Fibroblast of peridontal ligament (primary cell): Measurements from ENCODE around the gene CADPS2.

Experiments used
- DNase-seq: peaks from one replicate; pipeline ENCODE4 v3.0.0-alpha.2; 2010; ENCODE audit errors: extremely low read depth

The CADPS2 gene

DNA sequence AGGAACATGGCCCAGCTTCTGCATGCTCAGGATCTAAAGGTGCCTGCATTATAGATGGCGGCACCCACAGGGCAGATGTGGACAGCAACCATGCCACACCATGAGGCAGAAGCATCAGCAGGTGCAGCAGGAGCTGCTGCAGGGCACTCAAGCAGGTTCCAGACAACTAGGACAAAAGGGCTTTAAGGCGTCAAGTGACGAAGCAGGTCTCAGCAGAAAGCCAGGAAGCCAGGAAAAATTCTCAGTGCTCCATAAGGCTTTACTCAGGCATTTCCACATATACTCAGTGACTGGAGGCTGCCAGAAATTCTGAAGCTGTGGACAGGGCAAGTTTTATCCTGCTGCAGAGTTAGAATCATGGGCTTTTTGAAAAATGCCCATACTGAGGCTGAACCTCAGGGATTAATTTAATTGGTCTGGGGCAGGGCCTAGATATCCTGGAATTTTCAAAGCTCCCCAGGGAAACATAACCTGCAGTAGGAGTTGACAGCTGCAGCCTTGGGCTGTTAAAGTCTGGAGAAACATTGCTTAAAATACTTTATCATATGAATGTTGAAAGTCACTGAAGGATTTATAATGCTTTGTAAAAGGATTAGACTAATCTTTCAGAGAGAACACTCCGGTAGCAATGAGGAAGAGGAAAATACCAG lies 115.4 kb downstream of the CADPS2 start:
- no peak for DNase-seq

DNA sequence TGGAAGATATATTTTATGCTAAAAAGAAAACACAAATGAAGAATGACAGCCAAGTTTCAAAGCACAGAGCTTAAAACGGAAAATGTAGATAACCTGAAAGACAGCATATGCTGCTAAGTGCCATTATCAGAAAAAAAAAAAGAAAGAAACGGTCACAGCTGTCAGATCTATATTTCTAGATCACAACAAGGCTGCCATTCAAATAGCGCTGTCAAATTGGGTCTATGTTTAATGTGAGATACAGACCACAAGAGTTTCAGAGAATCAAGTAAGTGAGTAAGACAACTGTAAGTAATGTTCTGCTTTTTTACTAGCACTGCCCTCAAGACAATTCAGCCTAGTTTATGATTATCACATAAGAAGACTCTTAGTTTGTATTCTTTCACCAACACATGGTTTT lies 117.4 kb downstream of the CADPS2 start:
- DNase-seq: no peak

DNA sequence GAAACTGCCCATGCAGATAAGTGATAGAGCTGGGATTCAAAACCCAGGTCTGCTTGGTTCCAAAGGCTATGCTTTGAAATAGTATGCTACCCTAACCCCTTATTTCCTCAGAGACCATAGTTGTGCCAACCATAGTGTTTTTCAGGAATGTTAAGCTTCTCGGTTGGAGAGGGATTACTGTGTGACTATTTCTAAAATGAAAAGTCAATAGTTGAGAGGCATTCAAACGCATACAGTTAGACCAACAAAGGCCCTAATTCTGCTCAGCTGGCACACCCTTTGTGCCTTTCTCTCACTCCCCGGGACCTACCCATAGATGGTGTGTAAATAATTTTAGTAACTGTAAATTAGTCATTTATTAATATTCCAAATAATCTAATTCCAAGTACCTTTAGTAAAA lies 118.9 kb downstream of the CADPS2 start:
- no peak for DNase-seq

DNA sequence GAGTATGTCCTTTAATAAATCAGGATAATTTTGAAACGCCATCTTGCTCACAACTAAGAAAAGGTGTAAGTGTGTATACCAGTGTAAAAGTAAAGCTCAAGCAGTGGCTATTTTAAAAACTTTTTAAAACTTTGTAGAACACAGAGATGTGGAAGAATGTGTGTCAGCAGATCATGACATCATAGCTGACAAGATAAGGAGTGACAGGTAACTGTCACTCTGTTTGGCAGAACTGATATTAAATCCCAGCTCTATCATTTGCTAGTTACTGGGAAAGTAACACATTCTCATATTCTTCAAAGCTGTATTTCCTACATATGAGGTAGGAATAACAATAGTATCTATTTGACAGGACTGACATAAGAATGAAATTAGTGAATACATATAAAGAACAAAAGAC lies 119.7 kb downstream of the CADPS2 start:
- no peak for DNase-seq

DNA sequence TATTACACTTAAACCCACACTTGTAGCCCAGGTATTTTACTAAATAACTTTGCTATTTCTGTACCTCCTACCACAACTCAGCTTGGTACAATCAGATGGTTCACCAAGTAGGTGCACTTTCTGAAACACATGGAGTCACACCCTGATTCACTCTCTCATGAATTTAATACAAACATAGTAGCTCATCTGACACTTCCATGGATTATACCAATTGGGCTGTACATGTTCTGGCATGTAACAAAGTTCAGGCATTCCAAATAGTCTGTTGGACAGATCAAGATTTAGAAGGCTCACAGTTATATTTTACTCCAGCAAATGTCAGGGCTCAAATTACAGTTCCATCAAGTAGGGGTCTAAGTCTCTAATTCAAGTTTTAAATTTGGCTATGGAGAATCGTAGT lies 121.4 kb downstream of the CADPS2 start:
- peak; percentile 3 for DNase-seq

DNA sequence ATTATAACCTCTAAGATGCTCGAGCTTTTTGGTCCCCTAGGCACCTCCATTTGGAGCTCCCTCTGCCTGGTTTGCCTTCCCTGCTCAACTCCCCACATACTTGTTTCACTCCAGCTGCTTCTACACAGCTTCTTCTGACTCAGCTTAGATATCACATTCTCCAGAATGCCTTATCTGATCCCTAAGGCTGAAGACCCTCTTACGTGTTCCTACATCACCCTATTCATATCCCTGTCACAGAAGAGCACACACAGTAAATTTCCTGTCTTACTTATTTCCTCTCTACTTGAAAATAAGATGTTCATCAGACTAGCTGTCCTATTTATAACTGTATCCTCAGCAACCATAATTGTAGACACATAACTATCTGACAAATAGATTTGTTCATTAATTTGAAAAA lies 122.2 kb downstream of the CADPS2 start:
- no peak for DNase-seq

DNA sequence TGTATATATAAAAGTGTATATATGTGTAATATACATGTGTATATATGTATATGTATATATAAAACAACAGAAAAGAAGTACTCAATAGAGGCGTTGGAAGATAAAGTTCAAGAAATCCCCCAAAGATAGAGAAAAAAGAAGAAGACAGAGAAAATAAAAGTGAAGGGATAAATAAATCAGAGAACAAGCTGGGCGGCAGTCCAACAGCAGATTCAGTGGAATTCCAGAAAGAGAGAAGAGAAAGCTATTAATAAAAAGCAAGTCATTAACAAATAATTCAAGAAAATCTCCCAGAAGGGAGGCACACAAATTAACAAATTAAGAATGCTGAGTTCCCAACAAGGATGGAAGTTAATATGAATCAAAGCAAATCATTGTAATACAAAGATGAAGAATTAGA lies 124.2 kb downstream of the CADPS2 start:
- DNase-seq: no peak

DNA sequence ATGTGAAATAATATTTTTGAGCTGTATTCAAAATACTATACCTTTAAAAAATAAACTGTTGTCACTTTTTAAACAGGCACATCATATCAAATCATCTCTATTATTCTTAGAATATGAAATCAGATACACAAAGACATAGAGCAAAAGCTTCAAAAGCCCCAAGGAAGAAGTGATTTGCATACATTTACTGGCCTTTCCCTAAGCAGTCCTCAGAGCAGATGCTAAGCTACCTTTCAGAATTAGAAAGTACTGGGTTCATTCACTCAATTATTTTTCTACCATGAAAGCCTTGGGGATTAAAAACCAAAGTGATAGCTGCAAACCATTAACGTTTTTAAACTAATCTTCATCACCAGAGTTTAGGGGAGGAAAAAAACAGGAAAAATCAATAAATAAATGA lies 127.8 kb downstream of the CADPS2 start:
- DNase-seq: no peak

DNA sequence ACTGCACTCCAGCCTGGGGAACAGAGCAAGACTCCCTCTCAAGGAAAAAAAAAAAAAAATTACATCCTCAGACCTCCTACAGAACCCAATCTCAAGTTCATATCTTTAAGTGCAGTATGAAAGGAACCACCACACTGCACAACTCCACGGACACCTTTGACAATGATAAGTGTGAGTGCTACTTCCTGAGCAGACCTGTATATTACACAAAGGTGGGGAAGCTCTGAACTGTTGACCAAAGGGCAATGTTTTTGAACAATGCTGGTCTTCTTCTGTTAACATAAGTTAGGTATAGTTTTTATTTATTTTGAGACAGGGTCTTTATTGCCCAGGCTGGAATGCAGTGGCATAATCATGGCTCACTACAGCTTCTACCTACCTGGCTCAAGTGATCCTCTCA lies 129.4 kb downstream of the CADPS2 start:
- DNase-seq: no peak

DNA sequence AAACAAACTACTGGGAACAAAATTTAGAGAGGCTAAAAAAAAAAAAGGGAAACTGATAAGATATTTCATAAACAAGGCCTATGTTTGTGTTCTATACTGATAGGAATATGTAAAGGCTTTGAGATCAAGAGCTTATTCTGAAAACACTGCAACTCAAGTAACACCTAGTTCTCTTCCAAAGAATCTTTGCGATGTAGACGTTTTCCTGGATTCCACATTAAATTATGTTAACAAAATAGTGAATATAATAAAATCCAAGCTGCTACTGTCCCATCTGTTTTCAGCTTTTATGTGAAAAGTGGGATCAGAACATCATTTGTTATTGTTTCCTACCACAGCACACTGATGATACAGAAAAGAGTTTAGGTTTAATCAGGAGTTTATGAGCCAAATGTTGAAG lies 130.6 kb downstream of the CADPS2 start:
- DNase-seq: no peak

DNA sequence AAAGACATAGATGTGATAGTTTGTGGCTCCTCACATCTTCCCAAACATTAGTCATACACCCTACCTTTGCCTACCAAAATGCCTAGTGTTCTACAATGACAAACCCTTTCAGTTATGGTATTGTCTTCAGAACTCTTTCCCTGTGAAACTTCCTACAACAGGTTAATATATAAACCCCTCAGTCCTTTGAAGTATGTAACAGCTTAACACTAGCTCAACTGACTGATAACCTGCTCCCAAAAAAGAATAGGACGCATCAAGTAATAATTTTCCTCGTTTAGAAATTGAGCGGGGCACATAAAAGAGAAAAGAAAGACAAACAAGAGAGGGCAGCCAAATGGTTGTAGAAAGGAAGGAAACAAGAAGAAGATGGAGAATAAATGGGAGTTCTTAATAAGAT lies 133.7 kb downstream of the CADPS2 start:
- DNase-seq: no peak

DNA sequence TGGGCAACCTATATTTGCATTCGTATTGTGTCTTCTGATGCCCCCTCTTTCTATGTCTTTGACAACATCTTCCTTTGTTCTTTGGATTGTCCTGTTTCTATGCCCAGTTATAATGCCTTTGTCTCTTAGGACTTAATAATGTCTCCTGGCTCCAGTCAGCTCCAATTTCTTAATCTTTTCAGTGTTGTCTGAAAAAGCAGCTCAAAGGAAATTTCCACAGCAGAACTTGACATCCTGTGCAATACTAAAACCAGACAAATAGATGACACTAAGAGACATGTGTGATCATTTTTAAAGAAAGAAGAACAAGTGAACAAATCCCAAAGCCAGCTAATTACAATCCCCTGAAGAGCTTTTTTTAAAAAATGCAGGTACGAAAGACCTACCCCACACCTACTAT lies 135.9 kb downstream of the CADPS2 start:
- DNase-seq: no peak

DNA sequence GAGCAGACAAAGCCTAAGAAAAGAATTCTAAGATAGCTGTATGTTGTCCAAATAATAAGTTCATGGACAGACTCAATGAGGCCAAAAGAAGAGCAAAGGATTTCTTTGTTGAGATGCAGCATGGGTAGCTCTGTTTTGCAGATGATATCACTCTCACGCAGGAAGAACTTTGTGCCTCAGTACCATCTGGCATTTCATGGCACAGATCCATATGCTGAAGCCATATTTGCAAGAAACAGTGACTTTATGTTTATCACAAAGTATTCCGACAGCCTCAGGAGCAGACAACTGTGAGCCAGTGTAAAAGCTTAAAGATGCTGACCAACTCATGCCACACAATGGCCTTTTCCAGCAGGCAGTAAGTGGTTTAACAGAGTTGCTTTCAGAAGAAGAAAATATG lies 138.1 kb downstream of the CADPS2 start:
- DNase-seq: no peak

DNA sequence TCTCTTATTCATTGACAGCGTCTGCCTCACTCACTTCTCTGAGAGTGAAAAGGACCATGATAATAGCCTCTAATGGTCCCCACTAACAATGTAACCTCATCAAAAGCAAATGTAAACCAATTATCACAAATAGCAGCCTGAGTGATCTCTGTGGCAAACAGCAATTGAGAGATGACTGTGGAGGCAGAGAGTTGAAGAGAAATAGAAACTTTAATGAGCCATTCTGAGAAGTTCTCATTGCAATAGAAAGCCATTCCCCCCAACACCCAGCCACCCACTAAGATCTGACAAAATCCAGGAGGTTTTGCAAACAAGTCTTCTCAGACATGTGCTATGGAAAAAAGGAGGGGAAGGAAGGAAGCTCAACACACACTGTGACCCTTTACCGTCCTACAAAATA lies 139.3 kb downstream of the CADPS2 start:
- DNase-seq: no peak

DNA sequence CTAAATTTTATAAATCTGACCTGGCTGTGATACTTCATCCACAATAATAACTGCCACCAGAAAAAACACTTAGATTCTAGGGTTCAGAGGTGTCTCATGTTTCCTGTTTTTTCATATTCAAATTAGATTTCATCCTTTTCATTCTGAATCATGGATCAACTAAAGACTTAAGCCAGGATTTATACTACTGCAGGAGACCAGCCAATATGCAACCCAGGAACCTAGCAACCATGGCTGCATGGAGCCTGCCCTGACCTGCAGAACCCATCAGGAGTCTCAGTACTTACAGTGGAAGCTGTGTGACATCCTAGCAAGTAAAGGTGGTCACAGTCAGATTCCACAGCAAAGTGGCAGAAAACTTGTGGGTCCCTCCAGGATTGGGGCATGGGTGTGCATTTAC lies 143.0 kb downstream of the CADPS2 start:
- DNase-seq: no peak

DNA sequence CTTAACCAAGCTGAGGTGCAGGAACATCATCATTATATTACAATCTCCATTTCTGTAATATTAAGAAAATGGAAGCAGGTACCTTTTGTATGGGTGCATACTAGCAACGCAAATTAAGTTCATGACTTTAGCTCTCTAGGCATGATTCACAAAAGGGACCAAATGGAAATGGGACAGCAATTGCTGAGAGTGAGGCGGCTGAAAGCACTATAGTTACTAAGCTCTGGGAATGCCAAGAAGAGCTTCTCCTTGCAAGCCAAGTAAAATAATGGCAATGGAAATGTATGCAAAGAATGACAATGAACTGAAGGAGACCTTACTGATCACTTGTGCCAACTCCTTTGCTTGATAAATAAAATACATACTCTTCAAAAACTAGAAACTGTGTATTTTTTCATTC lies 147.3 kb downstream of the CADPS2 start:
- no peak for DNase-seq

DNA sequence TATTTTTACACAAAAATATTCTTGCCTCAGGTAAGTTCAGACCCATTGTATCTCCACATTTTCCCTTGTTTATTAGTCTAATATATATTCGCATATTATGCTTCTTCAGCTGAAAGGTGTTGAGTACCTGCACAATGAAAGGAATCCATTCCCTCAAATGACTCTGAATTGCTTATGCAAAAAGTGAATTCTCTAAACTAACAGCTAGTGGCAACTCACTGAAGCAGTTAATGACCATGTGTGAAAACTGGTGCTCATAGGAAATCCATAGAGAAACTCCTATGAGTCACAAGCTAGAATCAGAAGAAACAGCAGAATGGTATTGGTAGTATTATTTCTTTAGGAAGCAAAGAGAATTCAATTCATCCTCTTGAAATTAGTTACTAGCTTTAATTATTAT lies 150.1 kb downstream of the CADPS2 start:
- DNase-seq: no peak

DNA sequence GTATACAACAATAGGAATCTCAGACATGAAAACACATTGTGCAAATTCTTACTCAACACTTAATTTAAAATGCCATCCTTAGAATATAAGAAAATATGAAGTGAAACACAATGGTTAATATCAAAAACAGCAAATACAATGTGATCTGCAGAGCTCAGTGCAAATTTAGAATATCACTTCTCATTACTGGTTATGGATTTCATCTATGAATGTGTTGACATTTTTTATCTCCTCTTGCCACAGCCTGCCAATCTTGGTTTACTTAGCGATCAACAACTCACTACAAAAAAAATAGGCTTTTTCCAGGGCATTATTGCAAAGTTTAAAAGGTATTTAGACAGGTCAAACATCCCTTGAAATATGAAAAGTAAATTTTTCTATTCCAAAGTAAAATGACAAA lies 158.5 kb downstream of the CADPS2 start:
- no peak for DNase-seq

DNA sequence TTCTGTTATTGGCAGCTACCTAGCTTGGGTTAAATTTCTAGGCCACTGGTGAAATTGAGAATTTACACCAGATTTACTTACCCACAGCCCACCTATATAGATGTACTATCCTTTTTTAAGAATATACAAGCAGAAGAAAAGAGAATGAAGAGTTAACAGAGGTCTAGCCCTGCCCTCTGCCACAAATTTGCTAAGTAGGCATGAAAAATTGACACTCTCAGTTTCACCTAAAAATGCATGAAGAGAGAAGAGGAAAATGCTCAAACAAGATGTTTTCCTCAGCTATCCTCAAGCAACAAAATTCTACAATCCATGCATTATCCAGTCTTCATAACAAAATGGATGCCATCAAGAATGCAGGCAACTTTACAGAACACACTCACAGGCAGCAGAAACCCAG lies 158.9 kb downstream of the CADPS2 start:
- no peak for DNase-seq

DNA sequence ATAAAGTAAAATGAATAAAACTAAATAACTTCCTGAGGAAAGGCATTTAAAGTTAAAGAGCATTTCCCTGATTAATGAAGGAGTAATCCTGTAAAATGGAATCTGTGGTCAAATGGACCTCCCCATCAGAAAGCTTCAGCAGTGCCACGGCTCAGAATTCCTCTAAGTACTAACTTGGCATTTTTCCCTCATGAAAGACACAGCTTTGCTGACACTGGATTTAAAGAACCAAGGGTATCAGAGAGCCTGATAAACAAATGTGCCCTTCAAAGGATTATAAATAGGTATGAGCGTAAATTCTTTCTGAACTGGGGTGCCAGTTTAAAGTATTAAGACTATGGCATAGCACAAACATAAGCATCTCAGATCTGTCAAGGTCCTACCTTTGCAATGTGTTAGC lies 159.4 kb downstream of the CADPS2 start:
- no peak for DNase-seq

DNA sequence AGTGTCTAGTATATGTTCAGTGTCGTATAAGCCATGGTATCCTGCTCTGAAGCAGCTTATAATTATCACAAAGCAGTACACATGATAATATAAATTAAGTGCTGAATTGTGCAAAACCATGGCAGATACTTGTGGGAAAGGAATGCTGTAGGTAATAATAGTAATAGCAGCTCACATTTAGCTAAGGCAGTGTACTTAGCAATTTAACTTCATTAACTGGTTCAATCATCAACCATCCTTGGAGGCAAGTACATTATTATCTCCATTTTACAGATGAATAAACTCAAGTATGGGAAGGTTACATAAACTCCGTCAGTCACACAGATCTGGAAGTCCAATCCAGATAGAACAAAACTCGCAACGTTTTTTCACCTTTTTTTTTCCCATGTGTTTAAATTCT lies 161.9 kb downstream of the CADPS2 start:
- DNase-seq: no peak

DNA sequence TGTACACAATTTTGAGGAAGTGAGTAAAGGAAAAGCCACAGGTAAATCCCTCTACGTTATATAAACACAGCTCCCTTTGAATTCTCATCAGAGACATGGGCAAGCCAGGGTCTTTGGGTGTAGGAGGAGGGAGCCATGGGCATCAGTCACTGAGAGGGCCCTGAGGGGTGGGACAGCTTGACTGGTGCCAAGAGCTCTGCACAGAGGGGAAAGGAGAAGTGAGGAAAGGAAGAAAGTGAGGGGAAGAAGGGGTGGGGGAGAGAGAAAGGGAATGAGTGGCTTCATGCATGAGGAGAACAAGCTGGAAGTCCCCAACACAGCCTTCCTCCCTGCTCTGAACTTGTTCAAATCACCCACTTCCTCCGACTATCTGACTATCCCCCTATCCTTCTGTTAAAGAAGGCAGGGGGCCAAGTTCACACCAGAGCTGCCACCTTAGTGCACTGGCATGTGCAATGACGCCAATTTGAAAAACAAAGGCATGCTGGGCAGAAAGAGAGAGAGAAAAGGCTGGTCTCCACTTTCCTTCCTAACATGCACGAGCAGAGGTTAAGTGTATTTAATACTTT lies 167.2 kb downstream of the CADPS2 start:
- no peak for DNase-seq

DNA sequence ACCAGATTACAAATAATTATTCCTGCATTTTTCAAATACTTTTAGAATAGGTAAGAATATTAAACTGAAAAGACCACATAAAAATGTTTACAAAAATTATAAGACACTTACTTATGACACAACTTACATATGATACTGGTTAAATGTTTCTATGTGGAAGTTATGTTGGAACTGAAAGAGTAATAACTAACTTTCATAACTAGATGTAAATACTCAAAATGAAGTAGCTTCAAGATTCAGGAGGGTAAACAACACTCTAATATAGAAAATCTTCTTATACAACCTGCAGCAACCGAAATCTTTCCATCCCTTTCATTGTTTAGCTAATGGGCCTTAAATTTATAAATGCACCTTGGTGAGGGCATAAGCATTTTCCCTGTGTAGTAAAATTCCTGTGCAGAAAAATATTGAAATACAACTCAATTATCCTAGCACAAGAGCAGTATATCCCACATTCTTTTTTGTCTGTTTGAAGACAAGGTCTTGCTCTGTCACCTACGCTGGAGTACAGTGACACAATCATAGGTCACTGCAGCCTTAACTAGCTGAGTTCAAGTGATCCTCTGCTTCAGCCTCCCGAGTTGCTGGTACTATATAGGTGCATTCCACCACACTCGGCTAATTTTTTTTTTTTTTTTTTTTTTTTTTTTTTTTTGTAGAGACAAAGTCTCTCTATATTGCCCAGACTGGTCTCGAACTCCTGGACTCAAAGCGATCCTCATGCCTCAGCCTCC lies 168.7 kb downstream of the CADPS2 start:
- no peak for DNase-seq

DNA sequence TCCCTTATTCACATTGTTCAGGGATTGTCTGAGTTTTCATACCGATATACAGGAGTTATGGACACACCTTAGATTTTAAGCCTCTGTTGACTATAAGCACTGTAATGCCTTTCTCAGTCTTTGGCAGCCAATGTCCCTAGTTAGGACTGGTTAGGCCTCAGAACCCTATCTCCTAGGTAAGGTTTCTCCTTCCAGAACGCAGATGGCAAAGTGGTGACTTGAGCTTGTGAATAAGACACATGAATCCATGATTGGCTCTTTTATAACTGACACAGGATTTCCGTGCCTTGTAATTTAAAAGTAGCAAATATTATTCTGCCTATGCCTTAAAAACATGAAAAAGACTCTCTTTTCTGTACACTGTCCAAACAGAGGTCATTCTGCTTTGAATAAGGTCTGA lies 171.1 kb downstream of the CADPS2 start:
- no peak for DNase-seq
